Measurements from ENCODE around the gene USP17L15. TPM values are rescaled to one million over a fixed set of nuclear protein-coding genes. Genes with fewer than 3 reads are reported as not detected.

The USP17L15 gene
- polyA plus RNA-seq, 3 donors: not detected

Other genes with a start within 250 kb of the USP17L15 start
- gene FAM90A26, start 64.0 kb upstream of the USP17L15 start, polyA plus RNA-seq (ENCODE audit: insufficient read length in 3 of 3): under 1 TPM in 2 of 3 donors, not detected in 1; 0.11 to 0.20 TPM
- not detected for gene USP17L10, start 23.7 kb upstream of the USP17L15 start, polyA plus RNA-seq (ENCODE audit: insufficient read length in 3 of 3)
- not detected for gene USP17L11, start 19.0 kb upstream of the USP17L15 start, polyA plus RNA-seq (ENCODE audit: insufficient read length in 3 of 3)
- not detected for gene USP17L12, start 14.2 kb upstream of the USP17L15 start, polyA plus RNA-seq (ENCODE audit: insufficient read length in 3 of 3)
- not detected for gene USP17L13, start 9.5 kb upstream of the USP17L15 start, polyA plus RNA-seq (ENCODE audit: insufficient read length in 3 of 3)
- gene USP17L17, start 9.5 kb downstream of the USP17L15 start, polyA plus RNA-seq (ENCODE audit: insufficient read length in 3 of 3): not detected
- not detected for gene USP17L18, start 14.2 kb downstream of the USP17L15 start, polyA plus RNA-seq (ENCODE audit: insufficient read length in 3 of 3)
- not detected for gene USP17L19, start 19.0 kb downstream of the USP17L15 start, polyA plus RNA-seq (ENCODE audit: insufficient read length in 3 of 3)
- not detected for gene USP17L20, start 23.7 kb downstream of the USP17L15 start, polyA plus RNA-seq (ENCODE audit: insufficient read length in 3 of 3)
- gene USP17L21, start 28.5 kb downstream of the USP17L15 start, polyA plus RNA-seq (ENCODE audit: insufficient read length in 3 of 3): not detected
- not detected for gene USP17L22, start 33.2 kb downstream of the USP17L15 start, polyA plus RNA-seq (ENCODE audit: insufficient read length in 3 of 3)
- not detected for gene USP17L24, start 90.8 kb downstream of the USP17L15 start, polyA plus RNA-seq (ENCODE audit: insufficient read length in 3 of 3)
- gene USP17L25, start 95.5 kb downstream of the USP17L15 start, polyA plus RNA-seq (ENCODE audit: insufficient read length in 3 of 3): not detected
- not detected for gene USP17L26, start 100.3 kb downstream of the USP17L15 start, polyA plus RNA-seq (ENCODE audit: insufficient read length in 3 of 3)
- not detected for gene USP17L5, start 105.0 kb downstream of the USP17L15 start, polyA plus RNA-seq (ENCODE audit: insufficient read length in 3 of 3)
- gene USP17L27, start 109.8 kb downstream of the USP17L15 start, polyA plus RNA-seq (ENCODE audit: insufficient read length in 3 of 3): not detected
- not detected for gene USP17L28, start 114.5 kb downstream of the USP17L15 start, polyA plus RNA-seq (ENCODE audit: insufficient read length in 3 of 3)
- gene USP17L29, start 119.3 kb downstream of the USP17L15 start, polyA plus RNA-seq (ENCODE audit: insufficient read length in 3 of 3): not detected
- gene USP17L30, start 128.7 kb downstream of the USP17L15 start, polyA plus RNA-seq (ENCODE audit: insufficient read length in 3 of 3): not detected
- not detected for gene DEFB131A, start 210.0 kb downstream of the USP17L15 start, polyA plus RNA-seq (ENCODE audit: insufficient read length in 3 of 3)

All from renal cortex interstitium (tissue), 3 donors.